RCC 7860 (cell line): Measurements from ENCODE around the gene HP1BP3.
"Not testable (repeated sequence)": the region's sequence is repeated elsewhere in the genome, so short reads cannot be mapped to it uniquely, and the experiment has no call there.

ENCODE experiments used
- DNase-seq: peaks from one replicate; pipeline ENCODE4 v3.0.0-alpha.2; 2015; ENCODE audit warnings: low spot score
- FAIRE-seq: peaks from 2 replicates; lab custom pipeline; 2012; peaks lifted over from hg19 to GRCh38; lab: Jason Lieb, UNC

Gene HP1BP3

GRCh38 chr1:20727746-20728316, 59.3 kb downstream of the HP1BP3 start:
- DNase-seq, result no peak
- no peak for FAIRE-seq

- FAIRE-seq (no peak), DNase-seq (no peak)
These were observed 60.0 kb downstream of the HP1BP3 start for GRCh38 chr1:20726932-20727745.

DNA sequence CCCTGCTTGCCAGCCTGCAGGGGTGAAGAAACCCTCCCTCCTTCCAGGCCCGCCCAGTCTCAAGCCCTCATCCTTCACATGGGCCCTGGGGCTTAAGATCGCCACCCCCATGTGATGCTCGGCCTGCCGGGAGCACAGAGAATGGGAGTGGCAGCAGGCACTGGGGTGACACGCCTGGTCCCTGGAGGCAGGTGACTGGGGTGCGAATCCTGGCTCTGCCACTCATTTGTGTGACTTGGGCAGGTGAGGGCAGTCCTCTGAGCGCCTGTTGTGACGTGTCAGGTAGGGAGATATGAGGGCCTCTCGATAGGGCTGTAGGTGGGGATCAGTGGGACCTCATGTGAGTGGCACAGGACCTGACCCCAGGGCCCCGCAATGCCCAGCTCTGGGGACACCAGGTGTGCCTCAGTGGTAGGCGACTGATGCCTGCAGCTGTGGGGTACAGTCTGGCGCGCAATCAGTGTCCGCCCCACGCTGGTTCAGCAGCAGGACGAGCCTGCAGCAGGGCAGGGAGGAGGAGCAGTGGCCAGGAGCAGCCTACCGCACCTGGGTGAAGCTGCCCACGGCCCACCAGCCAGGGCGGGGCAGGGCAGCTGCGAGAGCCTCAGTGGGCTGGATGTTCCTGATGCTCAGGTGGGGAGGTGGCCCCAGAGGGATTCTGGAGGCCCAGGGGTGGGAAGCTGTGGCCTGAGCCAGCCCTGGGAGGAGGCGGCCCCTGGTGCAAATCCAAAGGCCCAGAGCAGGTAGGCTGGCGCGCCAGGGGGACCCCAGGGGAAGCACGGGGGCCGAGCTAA, 60.8 kb downstream of the HP1BP3 start:
- no peak for DNase-seq
- FAIRE-seq, result no peak

DNA sequence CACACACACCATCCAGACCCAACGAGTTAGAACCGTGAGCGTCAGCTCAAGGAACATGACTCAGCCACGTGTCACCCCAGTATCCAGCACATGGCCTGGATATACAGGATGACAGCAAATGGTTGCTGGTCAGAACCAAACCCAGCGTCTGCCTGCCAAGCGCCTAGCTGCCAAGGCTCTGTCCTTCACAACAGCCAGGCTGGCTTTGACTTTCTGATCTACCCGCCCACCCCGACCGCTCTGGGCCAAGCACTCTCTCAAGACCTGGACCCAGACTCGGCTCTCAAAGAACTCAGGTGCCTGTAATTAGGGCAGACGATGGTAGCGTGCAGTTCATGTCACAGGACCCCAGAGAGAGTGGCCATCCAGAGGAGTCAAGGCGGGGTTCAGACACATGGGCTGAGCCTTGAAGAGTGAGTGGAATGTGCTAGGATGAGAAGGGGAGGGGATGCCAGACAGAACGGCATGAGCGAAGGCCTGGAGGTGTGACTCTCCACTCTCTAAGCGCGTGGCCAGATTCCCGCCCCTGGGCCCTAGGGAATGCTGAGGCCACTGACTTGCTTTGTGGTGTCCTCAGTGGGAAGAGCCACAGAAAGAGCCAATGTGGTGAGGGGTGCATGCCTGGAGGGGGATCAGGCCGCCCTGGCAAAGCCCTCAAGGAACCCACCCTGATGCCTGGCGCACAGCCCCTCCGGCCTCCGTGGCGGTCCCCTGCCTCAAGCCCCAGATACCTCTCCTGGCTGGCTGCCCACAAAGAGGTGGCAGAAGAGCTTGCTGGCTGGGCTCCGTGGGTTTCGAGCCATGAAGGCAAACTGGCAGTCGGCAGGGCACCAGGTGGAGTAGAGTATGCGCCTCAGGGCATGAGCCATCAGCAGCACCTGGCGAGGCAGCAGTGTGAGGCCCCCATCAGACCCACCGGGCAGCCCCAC, 61.7 kb downstream of the HP1BP3 start:
- DNase-seq, result peak; percentile 83
- no peak for FAIRE-seq

GRCh38 chr1:20724364-20725188, 62.5 kb downstream of the HP1BP3 start:
- no peak for DNase-seq
- no peak for FAIRE-seq

DNA sequence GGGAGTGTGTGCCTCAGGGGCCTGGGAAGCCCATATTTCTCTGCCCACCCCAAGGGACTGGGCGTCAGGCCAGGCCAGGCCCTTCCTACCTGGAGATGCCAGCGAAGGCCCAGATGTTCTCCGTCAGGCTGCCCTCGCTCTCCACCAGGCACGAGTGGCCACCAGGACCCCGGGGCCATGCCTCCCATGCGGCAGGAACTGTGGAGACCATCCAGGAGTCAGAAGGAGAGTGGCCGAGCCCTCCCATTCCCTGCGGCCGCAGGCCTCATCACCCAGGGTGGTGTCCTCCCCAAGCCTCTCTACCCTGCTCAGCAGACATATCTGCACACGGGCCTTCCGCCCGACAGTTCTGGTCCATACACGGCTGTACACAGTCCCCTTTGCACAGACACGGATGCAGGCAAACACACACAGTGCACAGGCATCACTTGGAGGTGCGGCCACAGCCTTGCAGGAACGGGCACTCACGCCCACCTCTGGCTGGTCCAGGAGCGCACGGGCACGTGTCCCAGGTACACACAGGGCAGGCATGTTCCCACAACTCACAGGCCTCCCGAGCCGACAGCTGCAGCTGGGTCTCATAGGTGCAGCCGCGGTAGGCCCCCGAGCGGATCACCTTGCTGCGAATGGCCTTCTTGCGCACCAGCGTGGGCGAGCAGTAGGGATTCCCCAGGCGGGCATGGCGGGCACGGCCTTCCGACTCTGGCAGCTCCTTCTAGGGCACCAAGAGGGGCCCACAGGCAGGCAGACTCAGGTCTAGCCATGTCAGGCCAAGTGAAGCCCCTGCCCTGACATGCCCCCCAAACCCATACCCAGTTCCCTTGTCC, 63.4 kb downstream of the HP1BP3 start:
- DNase-seq (no peak), FAIRE-seq (no peak)

DNA sequence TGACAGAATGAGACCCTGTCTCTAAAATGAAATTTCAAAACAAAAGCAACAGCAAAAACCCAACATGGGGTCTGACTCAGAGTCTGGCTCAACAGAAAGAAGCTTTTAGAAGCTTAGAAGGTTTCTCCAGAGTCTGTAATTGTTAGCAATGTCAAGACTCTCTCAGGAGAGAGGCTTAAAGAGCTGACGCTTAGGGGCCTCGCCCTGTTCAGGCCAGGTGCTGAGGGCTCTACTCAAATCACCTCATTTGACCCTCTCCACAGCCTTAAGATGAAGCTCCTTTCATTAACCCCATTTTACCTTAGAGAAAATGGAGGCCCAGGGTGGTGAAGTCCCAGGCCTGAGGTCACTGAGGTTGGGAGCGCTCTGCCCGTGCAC, 64.0 kb downstream of the HP1BP3 start:
- no peak for FAIRE-seq
- DNase-seq, result no peak

- no peak for DNase-seq
These were observed 65.7 kb downstream of the HP1BP3 start for GRCh38 chr1:20721117-20722061.

DNA sequence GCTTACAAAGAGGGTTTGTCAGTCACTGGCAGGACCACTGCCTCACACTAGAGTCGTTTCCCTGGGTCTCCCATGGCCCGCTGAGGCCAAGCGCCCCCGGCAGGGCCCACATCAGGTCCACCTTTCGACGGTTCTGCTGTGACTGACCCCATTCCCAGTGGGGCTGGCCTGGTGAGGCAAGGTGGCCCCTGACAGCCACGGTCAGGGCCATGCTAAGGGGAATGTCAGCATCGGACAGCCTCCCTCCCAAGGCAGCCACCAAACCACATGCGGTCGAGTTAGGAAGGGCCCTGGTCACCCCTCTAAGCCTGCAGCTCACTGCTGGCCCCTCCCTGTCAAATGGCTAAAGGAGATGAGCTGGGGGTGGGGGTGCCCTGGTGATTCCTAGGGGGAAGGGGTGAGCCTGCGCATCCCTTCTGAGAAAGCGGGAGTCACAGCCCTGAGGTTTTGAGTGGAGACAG, 66.4 kb downstream of the HP1BP3 start:
- no peak for DNase-seq
- no peak for FAIRE-seq

More at GRCh38 chr1:20721117-20722061, 65.7 kb downstream of the HP1BP3 start:
- FAIRE-seq, result no peak

DNA sequence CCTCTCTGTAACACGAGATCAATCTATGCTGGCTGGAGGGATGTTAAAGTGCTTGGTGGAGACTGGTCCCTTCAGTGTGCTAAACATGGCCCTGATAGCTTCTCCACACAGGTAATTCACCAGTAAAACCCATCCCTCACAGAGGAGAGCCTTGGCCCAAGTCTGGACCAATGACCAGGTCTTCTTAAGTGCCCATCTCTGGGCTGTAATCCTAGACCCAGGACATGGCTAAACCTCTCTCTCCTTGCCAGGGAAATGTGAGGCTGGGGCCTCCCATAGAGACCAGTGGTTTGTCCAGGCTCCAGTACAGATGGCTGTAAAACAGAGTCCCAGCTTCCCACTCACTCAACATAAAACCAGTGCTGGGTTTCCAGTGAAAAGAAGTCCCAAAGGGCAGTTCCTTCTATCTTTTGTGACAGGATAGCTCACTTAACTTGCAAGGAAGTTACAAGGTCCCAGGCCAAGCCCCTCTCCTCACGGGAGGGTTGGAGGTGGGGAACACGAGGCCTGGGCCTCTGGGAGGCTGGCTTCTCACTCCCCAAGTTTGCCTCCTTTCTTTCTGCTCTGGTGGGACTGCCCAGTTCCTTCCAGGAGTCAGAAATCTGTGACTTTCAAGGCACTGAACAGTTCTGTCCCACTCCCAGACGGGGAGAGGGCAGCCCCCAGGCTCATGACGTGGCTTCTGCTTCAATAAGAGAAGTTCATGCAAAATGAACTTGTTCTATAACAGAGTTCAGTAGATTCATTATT, 67.1 kb downstream of the HP1BP3 start:
- no peak for FAIRE-seq
- DNase-seq, result no peak

- FAIRE-seq, result no peak
- no peak for DNase-seq
These were observed 67.8 kb downstream of the HP1BP3 start for GRCh38 chr1:20719261-20719660.

DNA sequence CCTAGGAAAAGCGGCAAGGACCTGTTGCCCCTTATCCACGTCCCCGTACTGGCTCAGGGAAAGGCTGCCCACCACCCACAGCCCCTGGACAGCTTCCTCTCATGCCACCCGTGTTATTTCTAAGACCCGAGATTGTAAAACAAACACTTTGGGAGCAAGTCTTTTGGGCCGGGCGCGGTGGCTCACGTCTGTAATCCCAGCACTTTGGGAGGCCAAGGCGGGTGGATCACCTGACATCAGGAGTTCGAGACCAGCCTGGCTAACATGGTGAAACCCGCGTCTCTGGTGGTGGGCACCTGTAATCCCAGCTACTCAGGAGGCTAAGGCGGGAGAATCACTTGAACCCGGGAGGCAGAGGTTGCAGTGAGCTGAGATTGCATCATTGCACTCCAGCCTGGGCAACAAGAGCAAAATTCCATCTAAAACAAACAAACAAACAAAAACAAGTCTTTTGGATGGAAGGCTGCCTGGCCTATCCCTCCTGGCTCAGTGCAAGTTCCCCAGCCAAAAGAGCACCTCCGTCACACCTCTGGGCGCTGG, 68.7 kb downstream of the HP1BP3 start:
- not testable (repeated sequence) for DNase-seq

GRCh38 chr1:20717452-20718342, 69.4 kb downstream of the HP1BP3 start, which contains the start of gene KIF17:
TSS of gene KIF17 (minus strand) at chr1:20718007. CDS start at chr1:20717706, 301 bp downstream.
- DNase-seq (no peak), FAIRE-seq (no peak)

More for the DNA sequence above, 68.7 kb downstream of the HP1BP3 start:
- FAIRE-seq, result not testable (repeated sequence)

DNA sequence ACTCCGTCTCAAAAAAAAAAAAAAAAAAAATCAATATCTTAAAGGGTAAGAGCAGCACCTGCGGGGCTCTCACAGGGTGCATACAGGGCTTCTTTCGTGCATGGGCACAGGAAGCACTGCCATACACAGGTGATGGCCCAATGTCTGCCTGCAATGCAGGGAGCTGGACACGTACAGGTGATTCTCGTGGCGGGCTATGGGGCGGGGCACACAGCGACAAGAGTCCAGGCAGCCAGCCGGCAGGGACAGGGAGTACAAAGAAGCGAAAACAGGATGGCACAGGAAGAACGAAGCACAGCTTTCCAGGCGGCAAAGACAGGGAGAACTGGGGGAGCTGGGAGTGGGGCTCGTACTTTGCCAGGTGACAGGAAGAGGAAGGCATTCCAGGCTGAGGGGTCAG, 70.9 kb downstream of the HP1BP3 start:
- FAIRE-seq (no peak), DNase-seq (no peak)

- DNase-seq (no peak), FAIRE-seq (no peak)
These were observed 71.7 kb downstream of the HP1BP3 start for GRCh38 chr1:20715406-20715805.

GRCh38 chr1:20713440-20713839, 73.7 kb downstream of the HP1BP3 start:
- FAIRE-seq (no peak), DNase-seq (no peak)
